NCI-H524 treated with DMSO at 0.1 percent for 48 hours (cell line): ENCODE results near the gene DHX8.

Source experiments
- DNase-seq: peaks from one replicate; lab custom pipeline; 2025; lab: John Stamatoyannopoulos, UW

Gene DHX8

DNA sequence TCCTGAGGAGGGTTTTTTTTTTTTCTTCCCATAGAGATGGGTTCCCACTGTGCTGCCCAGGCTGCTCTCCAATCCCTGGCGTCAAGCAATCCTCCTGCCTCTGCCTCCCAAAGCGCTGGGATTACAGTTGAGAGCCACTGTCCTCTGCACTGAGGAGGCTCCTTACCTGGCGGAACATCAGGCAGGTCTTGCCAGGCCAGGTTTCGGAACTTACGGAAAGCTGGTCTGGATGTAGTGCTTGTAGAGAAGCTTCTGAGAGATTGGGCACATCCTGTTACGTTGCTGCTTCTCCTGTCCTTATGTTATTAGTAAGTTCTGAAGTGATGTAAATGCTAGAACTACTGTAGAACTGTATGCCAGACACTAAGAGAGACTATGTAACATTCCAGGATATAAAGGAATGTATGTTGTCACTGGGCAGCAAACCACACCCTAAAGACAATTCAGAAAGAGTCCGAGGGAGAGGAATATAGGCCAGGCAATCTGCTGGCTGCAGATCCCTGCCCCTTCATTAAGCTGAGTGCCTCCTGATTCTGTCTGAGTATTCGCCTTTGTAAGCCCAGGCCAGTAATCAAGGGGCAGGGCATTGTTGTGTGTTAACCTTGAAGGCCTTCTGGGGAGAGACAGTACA lies 41.3 kb downstream of the DHX8 start:
- DNase-seq = no peak

DNA sequence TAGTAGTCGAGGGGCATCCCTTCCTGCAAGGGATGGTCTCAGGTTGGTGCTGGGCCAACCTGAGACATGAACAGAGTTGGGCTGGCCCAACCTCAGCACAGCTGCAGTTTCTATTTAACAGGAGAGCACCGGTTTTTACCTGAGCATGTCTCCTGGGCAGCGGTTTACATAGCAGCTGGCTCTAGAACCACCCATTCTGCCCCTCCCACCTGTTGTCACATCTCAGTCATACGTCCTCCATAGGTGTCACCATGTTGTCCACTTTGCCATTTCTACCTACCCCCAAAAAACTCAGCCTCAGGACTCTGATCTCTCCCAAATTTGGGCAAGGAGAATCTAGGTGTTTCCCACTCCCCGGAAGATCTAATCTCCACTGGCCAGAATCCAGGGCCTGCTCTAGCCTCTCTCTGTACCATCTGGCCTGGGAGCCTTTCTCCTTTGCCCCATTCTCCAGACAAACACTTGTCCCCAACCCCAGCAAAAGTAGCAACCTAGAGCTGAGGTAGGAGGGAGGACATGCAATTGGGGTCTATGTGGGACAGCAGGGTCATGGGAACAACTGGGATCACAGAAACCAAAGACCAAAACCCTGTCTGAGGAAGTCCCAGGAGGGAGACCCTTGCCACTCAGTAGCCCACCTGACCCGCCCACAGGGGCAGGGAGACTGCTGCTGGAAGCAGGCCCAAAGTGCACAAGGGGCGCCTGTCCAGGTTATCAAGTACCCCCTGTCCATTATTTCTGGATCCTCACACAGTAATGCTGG lies 43.3 kb downstream of the DHX8 start:
- no peak for DNase-seq

DNA sequence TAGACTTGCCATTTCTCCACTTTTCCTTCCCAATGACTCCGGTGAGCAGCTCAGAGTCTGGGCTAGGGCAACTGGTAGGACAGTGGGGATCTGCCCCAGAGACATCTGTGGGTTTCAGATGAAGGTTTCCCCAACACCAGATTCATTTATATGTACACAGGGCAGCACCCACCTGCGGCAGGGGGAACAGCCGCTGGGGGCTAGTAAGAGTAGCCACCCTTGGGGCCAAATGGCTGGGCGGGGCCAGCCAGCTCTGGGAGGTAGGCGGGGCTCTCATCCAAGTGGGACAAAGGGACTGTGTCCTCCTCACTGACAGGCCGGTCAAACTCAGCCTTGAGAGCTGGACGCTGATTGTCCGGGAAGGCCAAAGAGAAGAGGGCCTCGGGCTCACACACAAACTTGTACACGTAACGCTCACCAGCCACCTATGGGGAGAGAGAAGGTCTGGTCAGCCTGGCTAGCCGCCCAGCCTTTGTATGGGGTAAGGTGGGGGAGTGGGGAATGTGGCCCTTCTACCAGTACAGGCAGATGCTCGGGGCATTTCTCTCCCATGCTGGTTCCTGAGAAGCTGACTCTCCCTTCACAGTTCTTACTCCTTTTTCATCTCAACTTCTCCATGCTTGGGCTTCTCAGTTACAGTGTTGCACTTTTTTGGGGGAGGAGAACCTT lies 44.7 kb downstream of the DHX8 start:
- DNase-seq = no peak

DNA sequence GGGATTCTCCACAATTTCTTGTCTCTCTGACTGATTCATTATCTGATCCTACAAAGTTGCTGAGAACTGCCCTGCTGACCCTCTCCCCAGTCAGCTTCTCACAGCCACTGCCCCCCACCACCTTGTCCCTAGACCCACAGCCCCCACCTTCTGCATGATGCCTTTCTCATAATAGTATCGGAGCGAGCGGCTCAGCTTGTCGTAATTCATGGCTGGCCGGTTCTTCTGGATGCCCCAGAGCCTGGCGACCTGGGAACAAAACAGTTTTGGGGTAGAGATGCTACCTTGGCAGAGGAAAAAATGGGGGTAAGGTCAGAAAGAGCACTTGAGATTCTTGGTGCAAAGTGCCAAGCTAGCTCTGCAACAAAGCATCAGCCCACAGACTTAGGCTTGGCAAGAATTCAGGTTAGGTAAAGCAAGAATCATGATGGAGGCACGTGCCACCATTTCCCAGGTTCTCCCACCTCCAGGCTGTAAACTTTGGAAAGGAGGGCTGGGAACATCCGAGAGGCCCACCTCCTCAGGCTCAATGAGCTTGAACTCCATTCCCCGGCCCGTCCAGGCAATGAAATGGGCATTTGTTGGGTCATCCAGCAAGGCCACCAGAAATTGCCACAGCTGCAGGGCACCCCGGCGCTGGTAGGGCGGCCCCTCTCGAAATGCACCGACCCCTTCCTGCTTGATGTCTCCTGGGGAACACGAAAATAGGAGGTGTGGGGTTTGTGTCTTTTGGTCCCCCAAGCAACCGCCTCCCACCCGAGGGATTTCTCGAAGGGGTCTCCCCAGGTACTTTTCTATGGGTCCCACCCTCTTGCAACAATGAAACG lies 45.4 kb downstream of the DHX8 start:
- DNase-seq = no peak

DNA sequence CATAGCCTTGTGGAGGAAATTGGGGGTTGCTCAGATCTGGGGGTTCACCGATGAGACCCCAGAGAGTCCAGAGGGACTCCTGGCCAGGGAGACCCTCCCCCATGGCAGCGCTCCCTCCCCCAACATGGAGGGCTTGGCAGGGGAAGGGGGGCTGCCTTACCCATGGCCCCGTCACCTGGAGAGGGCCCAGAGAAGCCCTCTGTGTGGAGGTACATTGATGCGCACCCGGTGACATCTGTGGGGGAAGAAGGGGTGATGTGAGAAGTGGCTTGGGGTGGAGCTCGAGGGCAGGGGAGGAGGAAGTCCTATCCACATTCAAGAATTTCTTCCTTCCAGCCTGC lies 46.1 kb downstream of the DHX8 start:
- DNase-seq = no peak

DNA sequence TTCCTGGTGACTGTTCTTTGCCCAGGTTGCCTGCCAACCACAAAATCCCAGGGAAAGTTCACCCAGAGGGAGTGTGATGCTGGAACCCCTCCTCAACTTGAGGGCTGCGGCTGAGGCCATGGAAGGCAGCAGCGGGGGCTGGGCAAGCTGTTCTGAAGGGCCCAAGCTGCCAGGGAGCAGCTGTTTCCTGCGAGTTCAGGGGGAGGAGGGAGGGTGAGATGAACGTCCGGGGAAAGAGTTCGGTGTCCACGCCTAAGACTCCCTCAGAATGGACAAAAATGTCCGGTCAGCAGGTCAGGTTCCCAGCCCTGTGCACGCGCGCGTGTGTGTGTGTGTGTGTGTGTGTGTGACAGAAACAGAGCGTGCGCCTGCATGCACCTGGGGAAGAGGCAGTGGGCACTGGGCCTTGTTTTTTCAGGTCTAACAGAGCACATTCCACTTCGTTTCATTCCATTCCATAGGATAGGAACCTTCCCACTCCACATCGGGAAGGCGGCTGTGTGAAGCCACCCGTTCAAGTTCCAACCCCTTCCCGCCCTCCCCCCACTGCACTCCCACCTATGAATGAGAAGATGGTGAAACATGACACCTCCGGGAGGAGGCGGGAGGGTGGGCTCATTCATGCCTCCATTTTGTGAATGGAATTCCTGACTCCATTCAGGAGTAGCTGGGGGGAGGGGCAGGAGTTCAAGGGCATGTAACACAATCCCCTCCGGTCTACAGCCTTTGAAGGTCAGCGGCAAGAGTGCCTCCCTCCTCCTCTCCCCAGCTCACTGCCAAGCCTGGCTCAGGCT lies 46.7 kb downstream of the DHX8 start:
- DNase-seq = peak; percentile 44

DNA sequence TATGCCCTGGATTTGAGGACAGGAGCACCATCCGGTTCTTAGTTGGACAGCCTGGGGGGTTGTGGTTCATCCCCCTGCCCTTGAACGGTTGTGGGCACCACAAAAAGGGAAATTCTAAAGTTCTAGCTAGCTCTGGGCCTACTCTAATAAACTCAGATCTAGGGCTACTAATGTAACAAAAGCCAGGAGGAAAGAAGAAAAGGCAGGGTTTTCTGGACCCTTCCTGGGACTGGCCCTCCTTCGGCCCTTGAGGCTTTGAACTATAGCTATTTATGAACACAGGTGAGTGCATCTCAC lies 47.3 kb downstream of the DHX8 start:
- DNase-seq = no peak

DNA sequence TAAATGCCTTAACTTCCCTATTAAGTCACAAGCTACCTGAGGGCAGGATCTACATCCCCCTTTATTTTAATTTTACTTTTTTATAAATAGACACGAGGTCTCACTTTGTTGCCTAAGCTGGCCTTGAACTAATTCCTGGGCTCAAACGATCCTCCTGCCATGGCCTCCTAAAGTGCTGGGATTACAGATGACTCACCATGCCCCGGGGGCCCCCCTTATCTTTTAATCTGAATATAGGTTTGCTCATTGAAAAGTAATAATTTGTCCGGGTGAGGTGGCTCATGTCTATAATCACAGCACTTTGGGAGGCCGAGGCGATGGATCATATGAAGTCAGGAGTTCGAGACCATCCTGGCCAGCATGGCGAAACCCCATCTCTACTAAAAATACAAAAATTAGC lies 48.2 kb downstream of the DHX8 start:
- DNase-seq = no peak

DNA sequence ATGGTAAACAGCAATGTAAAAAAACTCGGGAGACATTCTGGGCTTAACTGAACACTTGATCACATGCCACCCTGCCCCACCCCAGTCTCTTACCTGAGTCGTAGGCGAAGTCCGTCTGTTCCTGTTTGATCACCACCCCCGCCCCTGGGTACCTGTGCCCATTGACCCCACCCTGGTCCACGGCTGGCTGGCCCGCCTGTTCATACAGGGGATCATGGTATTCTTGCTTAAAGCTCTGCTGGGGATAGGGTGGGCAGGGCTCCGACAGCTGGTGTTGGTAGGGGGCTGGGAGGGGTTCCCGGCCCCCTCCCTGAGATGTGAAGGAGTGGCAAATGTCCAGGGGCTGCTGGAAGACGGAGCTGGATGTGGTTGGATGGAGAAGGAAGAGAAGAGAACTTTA lies 48.8 kb downstream of the DHX8 start:
- DNase-seq = no peak

DNA sequence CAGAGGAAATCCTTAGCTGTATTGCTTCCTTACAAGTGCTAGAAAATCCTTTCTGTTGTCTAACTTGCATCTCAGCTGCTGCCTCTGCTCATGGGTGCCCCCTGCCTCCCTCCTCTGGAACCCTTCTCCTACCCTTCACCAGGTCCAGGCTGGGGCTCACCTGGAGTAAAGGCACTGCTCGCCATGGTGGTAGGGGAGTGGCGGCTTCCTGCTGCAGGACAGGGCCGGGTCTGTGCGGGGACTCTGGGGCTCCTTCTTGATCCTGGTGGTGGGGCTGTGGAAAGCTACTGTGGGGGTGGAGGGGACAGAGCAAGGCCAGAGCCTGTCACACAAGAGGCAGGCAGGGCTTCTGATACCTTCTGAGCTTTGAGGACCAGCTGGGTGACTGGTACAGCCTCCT lies 49.9 kb downstream of the DHX8 start:
- no peak for DNase-seq

DNA sequence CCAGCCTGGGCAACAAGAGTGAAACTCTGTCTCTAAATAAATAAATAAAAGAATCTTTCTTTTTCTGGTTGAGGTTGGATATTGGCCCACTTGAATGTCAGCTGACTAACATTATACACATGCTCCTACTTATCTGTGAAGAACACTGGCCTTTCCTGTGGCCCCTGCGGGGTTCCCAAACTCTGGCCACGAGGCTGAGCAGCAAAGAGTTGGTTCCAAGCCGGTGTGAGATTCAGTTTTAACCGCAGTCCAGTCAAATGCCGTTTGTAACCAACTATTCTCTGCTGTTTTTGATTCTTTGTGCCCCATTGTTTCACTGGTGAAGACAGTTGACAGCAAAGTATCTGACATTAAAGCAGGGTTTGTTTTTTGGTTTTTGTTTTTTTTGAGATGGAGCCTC lies 51.1 kb downstream of the DHX8 start:
- DNase-seq = no peak

DNA sequence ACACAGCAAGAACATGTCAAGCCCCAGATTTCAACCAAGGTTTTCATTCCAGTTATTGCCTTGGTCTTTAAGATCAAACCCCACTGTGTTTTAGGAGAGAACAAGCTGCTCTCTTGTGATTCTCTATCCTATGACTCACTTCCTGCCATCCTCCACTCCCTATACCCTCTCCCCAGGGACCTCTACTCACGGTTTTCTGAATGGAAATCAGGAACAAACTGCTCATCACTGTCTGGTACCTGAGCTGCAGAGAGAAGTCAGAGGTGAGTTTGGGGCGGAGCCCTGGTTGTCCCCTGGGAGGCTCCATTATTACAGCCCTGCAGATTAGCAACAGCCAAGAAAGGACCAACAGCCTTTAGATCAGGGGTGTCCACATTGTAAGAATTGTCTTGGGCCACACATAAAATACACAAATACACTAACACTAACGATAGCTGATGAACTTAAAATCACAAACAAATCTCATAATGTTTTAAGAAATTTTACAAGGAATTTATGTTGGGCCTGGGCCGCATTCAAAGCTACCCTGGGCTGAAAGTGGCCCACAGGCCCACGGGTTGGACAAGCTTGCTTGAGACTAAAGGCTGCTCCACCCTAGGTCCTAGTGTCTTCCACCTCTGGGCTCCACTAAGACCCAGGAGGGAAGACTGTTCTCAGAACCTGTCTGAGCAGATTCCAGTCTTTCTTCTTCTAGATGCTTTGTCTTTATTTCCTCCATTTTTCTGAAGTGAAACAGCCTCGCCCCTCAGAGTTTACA lies 52.6 kb downstream of the DHX8 start:
- no peak for DNase-seq

DNA sequence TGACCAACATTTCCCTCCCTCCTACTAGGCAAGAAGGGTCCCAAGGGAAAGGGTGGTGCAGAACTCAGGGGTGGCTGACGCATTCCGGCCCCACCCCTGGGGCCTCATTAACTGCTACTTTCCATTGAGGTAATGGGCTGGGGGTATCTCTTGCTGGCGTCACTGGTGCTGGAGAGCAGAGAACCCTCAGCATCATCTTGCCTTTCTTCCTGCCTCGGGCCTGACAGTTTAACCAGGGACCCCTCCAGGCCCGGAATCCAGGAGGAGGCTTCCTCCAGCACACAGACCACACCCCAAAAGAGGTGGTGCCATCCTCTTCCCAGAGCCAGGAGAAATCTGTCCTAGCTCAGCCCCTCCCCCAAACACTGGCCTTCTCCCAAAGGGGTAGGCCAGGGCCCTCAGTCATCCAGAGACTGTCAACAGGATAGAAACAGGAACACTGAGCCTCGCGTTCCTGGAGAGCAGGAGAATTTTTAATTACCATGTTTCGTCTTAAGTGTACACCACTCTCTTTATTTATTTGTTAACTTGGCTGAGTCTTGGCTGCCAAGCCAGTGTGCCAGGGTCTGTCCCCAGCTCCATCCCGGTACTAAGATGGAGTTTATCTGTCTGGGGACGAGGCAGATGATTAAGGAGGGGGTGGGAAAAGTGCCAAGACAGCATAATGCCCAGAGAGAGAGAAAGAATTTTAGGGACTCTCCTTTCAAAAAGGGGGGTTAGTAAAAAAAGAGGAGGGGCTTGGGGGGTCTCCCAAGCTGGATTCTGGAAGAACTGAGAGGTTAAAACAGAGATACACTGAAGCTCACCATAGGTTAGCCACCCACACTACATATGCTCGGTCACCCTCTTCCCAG lies 57.3 kb downstream of the DHX8 start:
- DNase-seq = no peak

DNA sequence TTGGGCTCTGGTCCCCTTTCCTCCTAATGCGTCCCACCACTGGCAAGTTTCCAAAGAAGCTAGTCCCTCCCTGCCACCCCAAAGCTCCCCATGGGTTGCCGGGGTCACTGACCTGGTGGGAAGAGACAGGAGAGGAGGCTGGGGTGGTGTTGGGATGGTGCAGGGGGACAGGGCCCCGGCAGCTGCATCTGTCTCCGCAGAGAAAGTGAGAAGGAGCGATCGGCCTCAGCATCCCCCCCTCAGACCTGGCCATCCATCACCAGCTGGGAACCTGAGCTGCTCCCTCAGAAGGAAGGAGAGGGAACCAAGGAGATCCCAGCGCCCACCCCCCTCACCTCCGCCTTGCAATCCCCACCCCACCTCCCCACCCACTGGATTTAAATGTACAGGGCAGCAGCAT lies 59.1 kb downstream of the DHX8 start:
- DNase-seq = no peak

DNA sequence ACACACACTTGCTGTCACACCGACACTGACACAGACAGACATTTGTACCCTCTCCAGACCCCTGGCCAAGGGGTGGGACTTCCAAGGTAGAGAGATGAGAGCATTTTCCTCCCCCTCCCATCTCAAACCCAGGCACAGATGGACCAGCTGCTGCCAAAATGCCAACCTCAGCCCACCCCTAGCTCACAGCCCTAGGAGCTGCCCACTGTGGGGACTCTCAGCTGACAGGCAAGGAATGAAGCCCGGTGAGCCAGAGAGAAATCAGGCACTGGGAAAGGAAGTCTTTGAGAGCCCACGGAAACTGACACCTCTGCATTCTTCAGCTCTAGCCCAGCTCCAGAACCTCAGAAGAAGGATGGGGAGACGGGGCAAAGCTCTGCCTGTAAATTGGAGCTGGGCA lies 59.5 kb downstream of the DHX8 start:
- DNase-seq = no peak

DNA sequence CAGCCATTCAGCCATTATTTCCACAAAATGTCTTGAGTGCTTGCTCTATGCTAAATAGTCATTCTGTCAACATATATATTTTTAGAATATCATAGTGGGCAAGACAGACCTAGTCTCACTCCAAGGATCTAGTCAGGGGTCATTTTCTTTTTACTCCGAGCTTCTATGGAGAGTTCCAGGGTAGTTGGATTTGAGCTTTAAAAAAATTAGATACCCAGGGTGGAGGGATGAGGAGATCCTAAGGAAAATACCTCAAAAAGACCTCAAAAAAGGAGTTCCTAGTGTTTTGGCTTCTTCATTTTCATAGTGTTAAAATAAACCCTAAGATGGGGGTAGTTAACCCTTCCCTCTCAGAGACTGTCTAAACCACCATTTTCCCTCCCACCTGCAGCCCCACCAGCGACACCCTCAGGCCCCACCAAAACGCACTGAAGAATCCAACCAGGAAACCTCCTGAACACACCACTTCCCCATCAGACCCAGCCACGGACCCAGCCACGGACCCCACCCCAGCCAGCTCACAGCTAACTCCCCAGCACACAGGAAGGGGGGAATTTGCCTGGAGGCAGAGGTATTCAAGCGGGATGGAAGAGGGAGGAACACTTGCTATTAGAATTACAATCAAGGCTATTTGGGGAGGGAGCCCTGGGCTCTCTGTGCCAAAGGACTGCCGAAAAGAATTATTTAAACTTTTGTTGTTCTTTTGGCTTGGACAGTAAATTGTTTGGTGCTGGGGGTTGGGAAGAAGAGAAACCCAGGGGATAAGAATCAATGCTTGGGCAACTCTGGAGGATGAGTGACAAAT lies 60.2 kb downstream of the DHX8 start:
- DNase-seq = no peak

DNA sequence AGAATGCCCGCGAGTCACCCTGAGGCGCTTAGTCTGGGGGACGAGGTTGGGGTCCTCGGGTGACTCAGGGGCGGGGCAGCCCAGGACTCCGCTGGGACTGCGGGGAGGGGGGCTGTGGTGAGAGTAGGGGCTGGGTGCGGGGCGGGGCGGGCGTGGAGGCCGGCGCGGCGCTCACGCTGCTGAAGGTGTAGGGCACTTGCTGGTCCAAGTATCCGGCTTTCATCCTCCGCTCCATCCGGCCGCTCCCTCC lies 61.5 kb downstream of the DHX8 start:
- DNase-seq = no peak

DNA sequence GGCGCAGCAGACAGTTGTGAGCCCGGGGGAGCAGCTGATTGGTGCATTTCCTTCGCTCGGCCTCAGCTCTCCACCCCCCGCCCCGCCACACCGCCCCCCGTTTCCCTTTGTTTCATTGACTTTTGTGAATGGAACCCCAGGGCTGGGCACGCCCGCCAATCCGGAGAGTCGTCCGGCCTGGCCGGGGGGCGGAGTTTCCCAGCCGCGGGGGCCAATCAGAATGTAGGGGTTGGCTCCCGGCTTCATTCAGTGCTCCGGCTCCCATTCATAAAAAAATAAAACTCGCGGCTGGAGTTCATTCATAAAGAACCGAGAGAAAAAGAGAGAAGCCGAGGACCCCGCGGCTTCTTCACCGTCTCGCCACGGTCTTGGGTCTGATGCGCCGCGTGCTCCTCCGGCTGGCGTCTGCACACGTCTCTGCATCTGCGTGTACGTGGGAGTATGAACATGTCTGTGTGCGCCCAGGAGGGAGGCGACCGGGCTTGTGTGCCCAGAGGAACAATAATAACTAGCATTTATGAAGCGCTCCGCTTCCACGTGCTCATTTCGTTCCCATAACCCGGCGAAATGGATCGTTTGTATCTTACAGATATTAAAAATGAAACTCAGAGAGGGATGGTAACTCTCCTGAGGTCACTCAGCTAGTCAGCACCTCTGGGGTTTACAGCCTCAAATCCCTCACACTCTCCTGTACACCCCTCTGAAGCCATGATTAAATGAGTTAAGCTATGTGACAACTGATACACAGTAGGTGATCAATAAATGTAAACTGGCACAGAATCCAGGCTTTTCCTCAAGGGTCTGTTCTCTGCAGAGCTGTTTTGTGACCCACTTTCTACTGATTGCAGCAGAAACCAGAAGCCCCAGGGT lies 62.8 kb downstream of the DHX8 start, which contains the start of gene ETV4:
Gene ETV4, minus strand, starts transcription at position 22 of the 870 bp plus-strand sequence. CDS start 723 bp downstream, outside the sequence.
- peak; percentile 27 for DNase-seq

DNA sequence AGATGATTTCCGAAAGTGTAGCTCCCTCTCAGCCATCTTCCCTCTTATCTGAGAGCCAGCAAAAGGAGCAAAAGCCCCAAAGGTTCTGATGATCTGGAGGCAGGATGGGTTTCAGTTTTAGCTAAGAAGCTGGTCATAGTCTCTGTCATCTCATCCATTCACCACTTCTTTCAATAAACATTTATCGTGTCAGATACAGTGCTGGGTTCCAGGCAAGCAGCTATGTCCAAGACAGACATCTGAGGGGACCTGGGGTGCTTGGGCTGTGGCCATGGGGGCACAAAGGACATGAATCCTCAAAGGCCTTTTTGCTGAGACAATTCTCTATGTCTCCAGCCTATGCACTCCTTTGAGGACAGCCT lies 63.4 kb downstream of the DHX8 start:
- no peak for DNase-seq
